ENCODE measurements around the gene HSF5. TPM values are rescaled to one million over a fixed set of nuclear protein-coding genes. Genes with fewer than 3 reads are reported as not detected.
A peak's percentile ranks its signal among the peaks of the same experiment; 100 is the strongest.

HSF5 gene
- total RNA-seq, 1 experiment from 2014 or later = not detected

GRCh38 chr17:58476812-58477211 is 11.4 kb downstream of the HSF5 start:
- Histone ChIP-seq H4K20me1 (ENCODE audit: control insufficient read depth, insufficient read depth, insufficient read length) (no peaks in the 10 kb centered on the region), H3K23me2 (ENCODE audit: insufficient read length, low read depth, low read length, poor library complexity, severe bottlenecking) (no peaks in the 10 kb centered on the region), H3K9ac (ENCODE audit: extremely low read depth, insufficient read length, low read length) (no peak overlapping the region), H3K79me2 (ENCODE audit: insufficient read depth, low read length) (no peaks in the 10 kb centered on the region), H3K9me3 (ENCODE audit: control insufficient read depth, low read depth, low read length) (no peaks in the 10 kb centered on the region), H4K8ac (replicated peaks; ENCODE audit: insufficient read length, low read depth, low read length) (no peak overlapping the region), H2BK120ac (ENCODE audit: low read depth, low read length, poor library complexity, severe bottlenecking) (no peak overlapping the region), H3K4ac (ENCODE audit: low read depth, low read length) (no peak overlapping the region), H3K23ac (ENCODE audit: insufficient read length, low read depth, low read length) (no peak overlapping the region), H3K18ac (ENCODE audit: insufficient read length, low read depth, low read length) (no peak overlapping the region), H2BK15ac (ENCODE audit: low read depth, low read length) (no peak overlapping the region), H3K14ac (ENCODE audit: insufficient read depth, low read length) (no peak overlapping the region), H2BK5ac (ENCODE audit: insufficient read length, low read length) (no peak overlapping the region), H3K27ac (ENCODE audit: insufficient read length, low read depth, low read length) (no peak overlapping the region), H4K91ac (ENCODE audit: insufficient read length, low read depth, low read length) (no peak overlapping the region), H2AFZ (ENCODE audit: low read length) (no peak overlapping the region), H3T11ph (ENCODE audit: low read length) (no peak overlapping the region), H2AK5ac (ENCODE audit: insufficient read length, low read length) (no peak overlapping the region), H3K56ac (ENCODE audit: insufficient read length, low read depth, low read length) (no peak overlapping the region), H2BK20ac (ENCODE audit: low read depth, low read length, poor library complexity, severe bottlenecking) (no peak overlapping the region), H3K79me1 (ENCODE audit: insufficient read depth, low read depth, low read length, poor library complexity, severe bottlenecking) (no peaks in the 10 kb centered on the region), H3K4me2 (ENCODE audit: insufficient read depth, insufficient read length, low read length) (no peak overlapping the region), H2BK12ac (ENCODE audit: insufficient read length, low read depth, low read length) (no peak overlapping the region), H4K5ac (ENCODE audit: insufficient read length, low read depth, low read length) (no peak overlapping the region), H3K4me1 (ENCODE audit: insufficient read depth, low read length) (no peaks in the 10 kb centered on the region), H3K27me3 (ENCODE audit: insufficient read depth, low read length) (no peaks in the 10 kb centered on the region)
- H3K27me3 Mint-ChIP-seq (ENCODE audit: low read depth) = peaks cover 5% of the 10 kb centered on the region; the same call in 1 of the 2 replicates
- no peaks in the 10 kb centered on the region; a peak in 1 of 4 replicates for H3K4me1 Mint-ChIP-seq
- H3K9me3 Mint-ChIP-seq = no peaks in the 10 kb centered on the region
- no peak overlapping the region; a peak in 1 of 7 replicates for H3K27ac Mint-ChIP-seq
- H3K36me3 Mint-ChIP-seq (ENCODE audit: insufficient read depth in 1 of 3, low read depth in 3 of 3) = no peaks in the 10 kb centered on the region
- WGBS (ENCODE audit: extremely low coverage, insufficient read length, low lambda C conversion rate) = no CpG with 5 or more reads among the region's 18 CpGs
- peak; percentile 39 for DNase-seq
- no peak for TF ChIP-seq CTCF (conservative IDR thresholded peaks at IDR 0.05)
- no peak overlapping the region for H3K4me3 Mint-ChIP-seq

Data from H9 (cell line).